ENCODE data around the gene GGTA1.
"Not testable (repeated sequence)": the region's sequence is repeated elsewhere in the genome, so short reads cannot be mapped to it uniquely, and the experiment has no call there.

The GGTA1 gene

GRCh38 chr9:121498487-121499176 is 1.0 kb downstream of the GGTA1 start:
- peak; percentile 54 for DNase-seq

- DNase-seq: peak; percentile 92
These were observed 1.5 kb downstream of the GGTA1 start for GRCh38 chr9:121498150-121498486.

DNA sequence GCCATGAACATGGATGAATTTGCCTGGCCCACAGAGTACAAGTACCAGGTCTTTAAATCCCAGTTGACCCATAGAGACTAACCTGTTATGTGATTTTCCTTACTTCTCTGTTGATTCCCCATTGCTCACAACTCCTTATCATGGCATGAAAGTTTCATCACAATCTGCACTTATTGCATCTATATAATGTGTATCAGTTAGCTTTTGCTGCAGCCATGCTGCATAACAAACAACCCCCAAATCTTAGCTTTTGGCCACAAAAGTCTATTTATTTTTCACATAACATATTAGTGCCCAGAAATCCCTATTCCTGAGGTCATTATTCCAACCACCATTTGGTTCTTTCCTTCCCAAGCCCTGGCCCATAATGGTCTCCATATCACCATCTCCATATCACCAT is 3.7 kb downstream of the GGTA1 start:
- DNase-seq: no peak

- no peak for DNase-seq
These were observed 5.5 kb downstream of the GGTA1 start for GRCh38 chr9:121494192-121494591.

- no peak for DNase-seq
These were observed 8.5 kb downstream of the GGTA1 start for GRCh38 chr9:121491111-121491510.

- DNase-seq: no peak
These were observed 10.3 kb downstream of the GGTA1 start for GRCh38 chr9:121489344-121489743.

GRCh38 chr9:121486043-121486442 is 13.6 kb downstream of the GGTA1 start:
- DNase-seq: no peak

DNA sequence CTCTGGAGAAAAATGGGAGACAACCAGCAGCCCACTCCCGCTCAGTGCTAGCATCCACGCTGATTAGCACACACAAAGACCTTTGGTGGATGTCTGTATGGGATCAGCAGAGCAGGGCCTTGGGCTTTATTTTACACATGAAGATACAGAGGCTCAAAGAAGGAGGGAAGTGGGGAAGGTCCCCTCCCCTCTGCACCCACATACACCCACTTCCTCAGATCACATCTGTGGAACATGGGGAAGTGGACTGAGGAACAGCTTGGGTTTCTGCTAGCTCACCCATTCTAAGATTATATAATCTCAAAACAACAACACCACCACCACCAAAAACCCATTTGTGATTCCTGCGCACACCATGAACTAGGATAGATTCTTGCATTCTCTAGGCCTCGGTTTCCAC is 14.0 kb downstream of the GGTA1 start:
- no peak for DNase-seq

- DNase-seq: no peak
These were observed 14.8 kb downstream of the GGTA1 start for GRCh38 chr9:121484651-121485446.

DNA sequence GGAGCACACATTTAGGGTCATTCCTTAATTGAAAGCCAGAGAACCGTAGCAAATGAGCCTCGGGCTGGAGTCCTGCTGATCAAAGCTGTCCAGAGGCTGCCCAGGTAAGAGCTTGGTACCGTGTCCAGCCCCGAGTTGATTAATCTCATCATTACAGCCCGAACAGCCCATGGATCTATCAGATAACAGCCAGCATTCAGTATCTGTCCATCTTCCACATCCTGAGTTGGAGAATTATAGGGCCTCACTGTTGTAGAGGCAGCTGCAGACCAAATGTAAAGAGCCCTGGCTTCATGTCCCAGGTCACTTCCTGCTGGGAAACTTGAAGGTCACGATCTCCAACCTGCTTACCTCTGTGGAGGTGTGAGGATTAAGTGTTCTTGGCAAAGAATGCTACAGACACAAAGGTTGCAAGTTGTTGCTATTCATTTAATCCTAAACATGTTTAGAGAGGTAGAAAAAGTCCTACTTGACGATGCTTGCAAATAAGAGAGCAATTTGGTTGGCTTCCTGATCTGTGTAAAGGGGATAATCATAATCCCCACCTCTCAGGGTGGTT is 16.1 kb downstream of the GGTA1 start:
- DNase-seq: no peak

DNA sequence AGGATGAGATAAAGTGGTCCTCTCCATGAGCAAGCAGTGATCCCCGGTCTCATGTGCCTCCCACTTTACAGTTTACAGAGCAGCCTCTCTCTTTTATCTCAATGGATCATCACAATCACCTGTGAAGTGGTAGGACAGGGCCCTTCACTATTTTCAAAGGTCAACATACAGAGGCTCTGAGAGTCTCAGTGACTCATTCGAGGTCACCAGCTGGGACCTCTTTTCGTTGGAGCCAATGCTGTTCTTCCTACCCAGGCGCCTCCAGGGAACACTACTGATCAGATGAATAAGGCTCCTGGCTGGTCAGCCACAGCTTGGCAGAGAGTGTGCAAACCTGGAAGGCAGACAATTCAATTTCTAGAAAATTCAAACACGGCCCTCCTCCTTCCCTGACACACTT is 16.6 kb downstream of the GGTA1 start:
- DNase-seq: no peak

GRCh38 chr9:121478816-121479676 is 20.6 kb downstream of the GGTA1 start:
- no peak for DNase-seq

DNA sequence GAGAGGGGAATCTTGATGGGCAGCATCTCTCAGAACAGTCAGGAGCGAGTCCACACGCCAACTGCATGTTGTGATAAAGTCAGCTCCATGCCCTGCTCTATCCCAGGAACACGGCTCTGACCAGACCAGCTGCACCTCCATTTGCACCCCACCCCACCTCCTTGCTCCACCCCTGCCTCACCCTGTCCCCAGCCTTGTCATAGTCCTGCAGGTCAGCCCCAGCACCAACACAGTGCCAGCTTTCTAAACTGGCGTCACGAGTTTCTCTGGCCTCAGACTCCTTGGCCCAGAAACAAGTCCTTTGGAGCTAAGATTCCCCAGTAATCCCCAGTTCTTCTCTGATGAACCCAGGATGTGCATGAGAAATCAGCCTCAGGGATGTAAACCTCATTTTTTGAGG is 23.5 kb downstream of the GGTA1 start:
- DNase-seq: no peak

- no peak for DNase-seq
These were observed 25.3 kb downstream of the GGTA1 start for GRCh38 chr9:121474231-121474947.

- no peak for DNase-seq
These were observed 26.4 kb downstream of the GGTA1 start for GRCh38 chr9:121473229-121473628.

DNA sequence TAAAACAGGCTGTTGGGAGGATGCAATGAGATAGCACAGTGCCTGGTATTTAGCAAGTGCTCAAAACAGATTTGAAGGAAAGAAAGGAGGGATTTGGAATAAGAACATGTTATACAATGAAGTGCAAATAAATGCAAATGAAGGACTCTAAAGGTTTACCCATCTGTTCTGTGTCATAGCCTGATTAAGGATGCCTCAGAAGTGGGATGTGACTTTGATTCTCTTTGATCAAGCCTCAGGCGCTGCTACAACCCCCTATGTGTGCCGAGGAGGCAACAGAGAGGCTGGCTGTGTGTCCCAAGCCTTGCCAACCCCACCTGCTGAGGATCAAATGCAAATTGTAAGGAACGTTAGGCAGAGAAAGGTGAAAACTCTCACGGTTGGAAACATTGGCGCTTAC is 27.2 kb downstream of the GGTA1 start:
- DNase-seq: no peak

GRCh38 chr9:121466142-121466541 is 33.5 kb downstream of the GGTA1 start:
- DNase-seq: no peak

DNA sequence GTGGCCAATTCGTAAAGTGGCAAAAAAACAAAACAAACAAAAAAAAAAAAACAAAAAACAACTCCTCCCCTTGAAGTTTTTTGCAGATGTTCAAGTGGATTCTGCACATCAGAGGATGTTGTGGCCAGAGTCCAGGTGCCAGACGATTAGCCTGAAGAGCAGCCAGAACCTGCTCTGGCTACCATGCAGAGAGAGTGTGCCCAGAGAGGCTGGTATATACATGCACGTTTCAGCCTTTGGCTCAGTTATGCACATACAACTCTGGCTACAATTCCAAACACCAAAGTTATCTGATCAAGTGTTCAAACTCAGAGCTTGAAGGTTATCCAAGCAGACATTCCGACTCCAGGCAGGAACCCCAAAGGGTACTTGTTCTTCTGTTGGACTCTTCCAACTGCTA is 34.7 kb downstream of the GGTA1 start:
- no peak for DNase-seq

GRCh38 chr9:121463026-121463807 is 36.4 kb downstream of the GGTA1 start:
- peak; percentile 4 for DNase-seq

GRCh38 chr9:121459513-121459912 is 40.1 kb downstream of the GGTA1 start:
- no peak for DNase-seq

- not testable (repeated sequence) for DNase-seq
These were observed 41.2 kb downstream of the GGTA1 start for GRCh38 chr9:121458449-121458848.

Data from NCI-H2171 treated with DMSO at 0.1 percent for 48 hours (cell line).